ENCODE measurements around the gene STK11. TPM values are rescaled to one million over a fixed set of nuclear protein-coding genes. Genes with fewer than 3 reads are reported as not detected.
A peak's percentile ranks its signal among the peaks of the same experiment; 100 is the strongest.

STK11 gene
- total RNA-seq, 1 donor from 2014 or later = 27.4 TPM

- Histone ChIP-seq H3K36me3 (no peaks in the 10 kb centered on the region), H3K9me3 (ENCODE audit: low read depth) (no peaks in the 10 kb centered on the region), H2AFZ (replicated peaks) (no peak overlapping the region), H4K20me1 (ENCODE audit: low read depth) (peaks cover 73% of the 10 kb centered on the region), H3F3A (ENCODE audit: low read depth) (peaks cover 65% of the 10 kb centered on the region), H3K79me2 (ENCODE audit: low read depth) (peaks cover 76% of the 10 kb centered on the region), H3K27me3 (no peaks in the 10 kb centered on the region), H3K4me3 (peak overlapping the region; percentile 90), H3K9ac (no peak overlapping the region), H3K27ac (peak overlapping the region; percentile 71), H3K4me2 (peak overlapping the region; percentile 89), H3K4me1 (peaks cover 14% of the 10 kb centered on the region)
- TF ChIP-seq CTCF (IDR thresholded peaks at IDR 0.05) = no peak
- no peak for TF ChIP-seq EZH2phosphoT487 (IDR thresholded peaks at IDR 0.05)
- TF ChIP-seq EZH2 (IDR thresholded peaks at IDR 0.05) = no peak
- H3K36me3 Mint-ChIP-seq = peaks cover 6% of the 10 kb centered on the region
- H3K27ac Mint-ChIP-seq = no peak overlapping the region
- H3K4me3 Mint-ChIP-seq = peak overlapping the region; percentile 92
- H3K4me1 Mint-ChIP-seq = peaks cover 7% of the 10 kb centered on the region
- H3K9me3 Mint-ChIP-seq = no peaks in the 10 kb centered on the region
- DNase-seq (ENCODE audit: low spot score) = no peak
- H3K27me3 Mint-ChIP-seq (ENCODE audit: insufficient read depth, low read depth) = peaks cover 6% of the 10 kb centered on the region
Observed at GRCh38 chr19:1252221-1252820, 46.7 kb downstream of the STK11 start.

- Histone ChIP-seq H4K20me1 (ENCODE audit: low read depth) (peaks cover 73% of the 10 kb centered on the region), H3K9ac (no peak overlapping the region), H3K9me3 (ENCODE audit: low read depth) (no peaks in the 10 kb centered on the region), H3K4me2 (peak overlapping the region; percentile 89), H3K4me3 (peak overlapping the region; percentile 90), H3K27ac (peak overlapping the region; percentile 71), H3K27me3 (no peaks in the 10 kb centered on the region), H2AFZ (replicated peaks) (no peak overlapping the region), H3K36me3 (no peaks in the 10 kb centered on the region), H3K4me1 (peaks cover 15% of the 10 kb centered on the region), H3F3A (ENCODE audit: low read depth) (peaks cover 65% of the 10 kb centered on the region), H3K79me2 (ENCODE audit: low read depth) (peaks cover 82% of the 10 kb centered on the region)
- no peak for DNase-seq (ENCODE audit: low spot score)
- H3K27me3 Mint-ChIP-seq (ENCODE audit: insufficient read depth, low read depth) = peaks cover 9% of the 10 kb centered on the region
- H3K36me3 Mint-ChIP-seq = peaks cover 10% of the 10 kb centered on the region
- TF ChIP-seq EZH2phosphoT487 (IDR thresholded peaks at IDR 0.05) = no peak
- no peak for TF ChIP-seq CTCF (IDR thresholded peaks at IDR 0.05)
- no peak for TF ChIP-seq EZH2 (IDR thresholded peaks at IDR 0.05)
- no peaks in the 10 kb centered on the region for H3K9me3 Mint-ChIP-seq
- no peak overlapping the region for H3K27ac Mint-ChIP-seq
- H3K4me1 Mint-ChIP-seq = peaks cover 13% of the 10 kb centered on the region
- no peak overlapping the region for H3K4me3 Mint-ChIP-seq
Observed at GRCh38 chr19:1252821-1253513, 47.4 kb downstream of the STK11 start.

GRCh38 chr19:1253514-1254080 lies 48.0 kb downstream of the STK11 start:
- H3K36me3 ChIP-seq = no peaks in the 10 kb centered on the region
- H3K4me2 ChIP-seq = no peak overlapping the region
- no peak overlapping the region for H3K4me3 ChIP-seq
- H3K9ac ChIP-seq = no peak overlapping the region
- H3K79me2 ChIP-seq (ENCODE audit: low read depth) = peaks cover 83% of the 10 kb centered on the region
- TF ChIP-seq EZH2 (IDR thresholded peaks at IDR 0.05) (no peak), CTCF (IDR thresholded peaks at IDR 0.05) (no peak), EZH2phosphoT487 (IDR thresholded peaks at IDR 0.05) (no peak)
- peaks cover 67% of the 10 kb centered on the region for H3F3A ChIP-seq (ENCODE audit: low read depth)
- peaks cover 11% of the 10 kb centered on the region for H3K36me3 Mint-ChIP-seq
- no peak overlapping the region for H3K27ac Mint-ChIP-seq
- H4K20me1 ChIP-seq (ENCODE audit: low read depth) = peaks cover 78% of the 10 kb centered on the region
- peaks cover 21% of the 10 kb centered on the region for H3K4me1 ChIP-seq
- H3K9me3 Mint-ChIP-seq = no peaks in the 10 kb centered on the region
- H3K27ac ChIP-seq = peak overlapping the region; percentile 71
- no peak for DNase-seq (ENCODE audit: low spot score)
- no peak overlapping the region for H3K4me3 Mint-ChIP-seq
- no peak overlapping the region for H2AFZ ChIP-seq (replicated peaks)
- H3K27me3 Mint-ChIP-seq (ENCODE audit: insufficient read depth, low read depth) = peaks cover 9% of the 10 kb centered on the region
- peaks cover 19% of the 10 kb centered on the region for H3K4me1 Mint-ChIP-seq
- no peaks in the 10 kb centered on the region for H3K27me3 ChIP-seq
- H3K9me3 ChIP-seq (ENCODE audit: low read depth) = no peaks in the 10 kb centered on the region
